Measurements from ENCODE around the gene TCAIM.
"Not testable (repeated sequence)": the region's sequence is repeated elsewhere in the genome, so short reads cannot be mapped to it uniquely, and the experiment has no call there.

Gene TCAIM

GRCh38 chr3:44343421-44343820 is 4.9 kb downstream of the TCAIM start:
- DNase-seq (ENCODE audit: low read depth in 2 of 2), result no peak

DNA sequence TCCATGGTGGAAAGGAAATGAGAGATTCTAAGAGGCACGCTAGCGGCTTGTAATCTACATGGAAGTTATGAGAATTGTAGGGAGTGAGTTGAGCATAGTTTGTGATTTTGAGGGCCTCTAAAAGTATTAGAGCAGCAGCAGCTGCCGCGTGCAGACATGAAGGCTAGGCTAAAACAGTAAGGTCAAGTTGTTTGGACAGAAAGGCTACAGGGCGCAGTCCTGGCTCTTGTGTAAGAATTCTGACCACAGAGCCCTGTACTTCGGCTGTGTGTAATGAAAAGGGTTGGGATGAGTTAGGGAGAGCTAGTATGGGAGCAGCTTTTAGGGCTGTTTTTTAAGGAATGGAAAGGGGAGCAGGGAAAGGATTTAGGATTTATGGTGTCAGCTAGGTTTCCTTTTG is 8.0 kb downstream of the TCAIM start:
- not testable (repeated sequence) for DNase-seq (ENCODE audit: low read depth in 2 of 2)

DNA sequence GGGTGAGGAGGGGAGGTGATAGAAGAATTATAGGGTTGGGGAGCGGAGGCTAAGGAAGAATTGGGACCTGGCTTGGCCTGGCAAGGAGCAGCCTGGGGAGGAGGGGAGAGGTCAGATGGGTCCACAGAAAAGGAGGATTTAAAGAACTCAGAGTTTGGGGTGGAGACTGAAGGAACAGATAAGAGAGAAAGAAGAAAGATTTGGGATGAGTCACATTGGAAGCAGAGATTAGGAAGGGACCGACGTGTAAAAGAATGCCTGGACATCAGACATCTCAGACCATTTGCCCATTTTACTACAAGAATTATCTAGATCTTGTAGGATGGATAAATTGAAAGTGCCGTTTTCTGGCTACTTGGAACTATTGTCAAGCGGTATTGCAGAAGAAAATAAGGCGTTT is 10.4 kb downstream of the TCAIM start:
- no peak for DNase-seq (ENCODE audit: low read depth in 2 of 2)

DNA sequence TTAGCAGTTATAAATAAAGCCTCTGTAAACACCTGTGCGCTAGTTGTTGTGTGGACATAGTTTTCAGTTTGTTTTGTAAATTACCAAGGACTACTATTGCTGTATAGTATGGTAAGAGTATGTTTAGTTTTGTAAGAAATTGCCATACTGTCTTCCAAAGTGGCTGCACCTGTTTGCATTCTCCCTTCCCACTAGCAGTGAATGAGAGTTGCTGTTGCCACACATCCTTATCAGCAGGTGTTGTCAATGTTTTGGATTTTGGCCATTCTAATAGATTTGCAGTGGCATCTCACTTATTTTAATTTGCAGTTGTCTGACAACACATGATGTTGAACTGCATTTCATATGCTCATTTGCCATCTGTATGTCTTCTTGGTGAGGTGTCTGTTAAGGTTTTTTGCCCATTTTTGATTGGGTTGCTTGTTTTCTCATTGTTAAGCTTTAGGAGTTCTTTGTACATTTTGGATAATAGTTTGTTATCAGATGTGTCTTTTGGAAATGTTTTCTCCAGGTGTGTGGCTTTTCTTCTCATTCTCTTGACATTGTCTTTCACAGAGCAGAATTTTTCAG is 14.9 kb downstream of the TCAIM start:
- DNase-seq (ENCODE audit: low read depth in 2 of 2), result no peak

DNA sequence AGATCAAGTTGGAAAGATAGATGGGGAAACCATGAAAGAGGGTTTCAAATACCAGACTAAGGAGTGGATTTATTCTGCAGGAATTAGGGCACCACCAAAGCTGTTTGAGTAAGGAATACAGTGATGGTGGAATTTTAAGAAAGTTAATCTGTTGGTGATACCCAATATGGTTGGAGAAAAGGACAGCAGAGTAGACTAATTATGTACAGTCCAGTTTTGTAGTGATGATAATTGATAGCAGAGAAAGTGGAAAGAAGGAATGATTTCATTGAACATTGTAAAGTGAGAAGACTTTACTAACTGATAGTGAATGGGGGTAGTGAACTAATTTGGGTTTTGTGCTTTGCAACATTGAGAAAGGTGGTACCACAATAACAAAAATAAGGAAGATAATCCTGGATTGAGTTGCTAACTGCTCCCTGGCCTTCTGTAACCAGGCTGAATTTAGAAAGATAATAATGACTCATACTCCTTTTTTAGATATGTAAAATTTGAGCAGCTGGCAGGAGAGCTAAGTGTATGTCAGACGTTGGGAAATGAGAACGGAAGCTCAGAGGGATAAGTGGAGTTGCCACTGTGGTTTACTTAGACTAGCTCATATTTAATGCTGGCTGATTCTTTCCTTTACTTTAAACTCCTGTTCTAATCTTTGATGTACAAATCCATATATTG is 16.9 kb downstream of the TCAIM start:
- no peak for DNase-seq (ENCODE audit: low read depth in 2 of 2)

GRCh38 chr3:44359146-44359751 is 20.7 kb downstream of the TCAIM start:
- no peak for DNase-seq (ENCODE audit: low read depth in 2 of 2)

GRCh38 chr3:44363591-44363990 is 25.0 kb downstream of the TCAIM start:
- DNase-seq (ENCODE audit: low read depth in 2 of 2), result no peak

GRCh38 chr3:44365952-44366351 is 27.4 kb downstream of the TCAIM start:
- DNase-seq (ENCODE audit: low read depth in 2 of 2), result no peak

GRCh38 chr3:44375450-44375849 is 36.9 kb downstream of the TCAIM start:
- DNase-seq (ENCODE audit: low read depth in 2 of 2), result no peak

GRCh38 chr3:44387404-44387803 is 48.8 kb downstream of the TCAIM start:
- DNase-seq (ENCODE audit: low read depth in 2 of 2), result no peak

DNA sequence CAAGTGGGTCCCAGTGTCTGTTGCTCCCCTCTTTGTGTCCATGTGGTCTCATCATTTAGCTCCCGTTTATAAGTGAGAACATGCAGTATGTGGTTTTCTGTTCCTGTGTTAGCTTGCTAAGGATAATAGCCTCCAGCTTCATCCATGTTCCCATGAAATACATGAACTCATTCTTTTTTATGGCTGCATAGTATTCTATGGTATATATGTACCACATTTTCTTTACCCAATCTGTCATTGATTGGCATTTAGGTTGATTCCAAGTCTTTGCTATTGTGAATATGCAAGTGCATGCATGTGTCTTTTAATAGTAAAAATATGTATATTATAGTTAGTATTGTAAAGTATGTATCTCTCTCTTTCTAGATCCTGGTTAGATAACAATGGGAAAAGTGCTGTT is 53.9 kb downstream of the TCAIM start:
- DNase-seq (ENCODE audit: low read depth in 2 of 2), result no peak

DNA sequence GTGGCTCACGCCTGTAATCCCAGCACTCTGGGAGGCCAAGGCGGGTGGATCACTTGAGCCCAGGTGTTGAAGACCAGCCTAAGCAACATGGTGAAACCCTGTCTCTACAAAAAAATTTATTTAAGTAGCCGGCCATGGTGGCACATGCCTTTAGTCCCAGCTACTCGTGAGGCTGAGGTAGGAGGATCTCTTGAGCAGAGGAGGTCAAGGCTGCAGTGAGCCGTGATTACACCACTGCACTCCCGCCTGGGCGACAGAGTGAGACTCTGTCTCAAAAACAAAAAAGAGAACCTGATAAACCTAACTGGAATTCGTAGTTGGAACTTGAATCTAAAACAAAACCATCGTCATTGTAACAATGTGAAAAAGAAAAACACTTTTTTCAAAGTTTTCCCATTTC is 57.1 kb downstream of the TCAIM start:
- no peak for DNase-seq (ENCODE audit: low read depth in 2 of 2)

- DNase-seq (ENCODE audit: low read depth in 2 of 2), result no peak
These were observed 57.9 kb downstream of the TCAIM start for GRCh38 chr3:44396200-44397171.

DNA sequence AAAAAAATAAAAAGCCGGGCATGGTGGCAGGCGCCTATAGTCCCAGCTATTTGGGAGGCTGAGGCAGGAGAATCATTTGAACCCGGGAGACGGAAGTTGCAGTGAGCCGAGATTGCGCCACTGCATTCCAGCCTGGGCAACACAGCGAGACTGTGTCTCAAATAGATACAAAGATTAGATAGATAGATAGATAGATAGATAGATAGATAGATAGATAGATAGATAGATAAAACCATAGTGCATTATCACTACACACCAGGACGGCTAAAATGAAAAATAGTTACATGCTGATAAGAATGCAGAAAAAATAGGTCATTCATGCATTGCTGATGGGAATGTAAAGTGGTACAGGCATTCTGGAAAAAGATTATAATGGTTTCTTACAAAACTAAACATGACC is 59.7 kb downstream of the TCAIM start:
- DNase-seq (ENCODE audit: low read depth in 2 of 2), result not testable (repeated sequence)

DNA sequence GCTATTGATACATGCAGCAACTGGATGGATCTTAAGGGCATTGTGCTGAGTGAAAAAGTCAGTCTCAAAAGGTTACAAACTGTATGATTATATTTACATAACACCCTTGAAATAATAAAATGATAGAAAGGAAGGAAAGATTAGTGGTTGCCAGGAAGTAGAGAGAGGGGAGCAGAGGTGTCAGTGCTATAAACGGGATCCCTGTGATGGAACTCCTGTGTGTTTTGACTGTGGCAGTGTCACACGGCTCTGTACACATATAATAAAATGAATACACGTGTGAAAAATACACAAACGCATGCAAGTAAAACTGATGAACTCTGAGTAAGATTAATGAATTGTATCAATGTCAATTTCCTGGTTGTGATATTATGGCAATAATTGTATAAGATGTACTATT is 60.3 kb downstream of the TCAIM start:
- no peak for DNase-seq (ENCODE audit: low read depth in 2 of 2)

- no peak for DNase-seq (ENCODE audit: low read depth in 2 of 2)
These were observed 62.2 kb downstream of the TCAIM start for GRCh38 chr3:44400771-44401170.

GRCh38 chr3:44402548-44402947 is 64.0 kb downstream of the TCAIM start:
- DNase-seq (ENCODE audit: low read depth in 2 of 2), result no peak

DNA sequence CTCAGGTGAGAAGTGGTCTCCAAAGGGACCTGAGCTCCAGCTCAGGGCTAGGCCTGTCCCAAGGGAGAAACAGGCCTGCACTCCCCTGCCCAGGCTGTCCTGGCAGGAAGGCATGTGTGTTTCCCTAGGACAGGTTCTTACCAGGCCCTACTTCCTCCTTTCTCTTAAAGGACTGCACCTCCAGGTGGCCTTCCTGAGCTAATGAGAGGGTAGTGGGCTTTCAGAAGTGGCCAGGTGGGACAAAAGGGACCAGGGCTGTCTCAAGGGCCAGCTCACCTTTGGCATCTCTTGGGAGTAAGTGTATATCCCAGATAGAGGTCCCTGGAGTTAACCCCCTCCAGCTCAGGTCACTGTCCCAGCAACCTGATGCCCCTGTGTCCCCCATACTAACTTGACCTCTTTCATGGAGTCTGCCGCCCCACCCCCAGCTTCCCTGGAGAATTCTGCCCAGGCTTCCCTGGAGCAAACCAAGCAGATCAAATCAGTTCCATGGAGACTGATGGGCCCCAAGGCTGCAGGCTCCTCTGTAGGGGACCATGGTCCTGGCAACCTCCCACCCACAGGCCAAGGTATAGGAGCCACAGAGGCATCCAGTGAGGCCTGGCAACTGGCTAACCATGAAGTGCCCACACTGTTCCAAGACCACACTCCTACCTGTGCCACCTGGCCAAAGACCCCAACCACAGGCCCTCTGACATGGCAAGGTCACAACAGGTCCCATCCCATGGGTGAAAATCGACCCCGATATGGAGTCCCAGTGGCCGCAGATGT is 71.3 kb downstream of the TCAIM start:
- no peak for DNase-seq (ENCODE audit: low read depth in 2 of 2)

DNA sequence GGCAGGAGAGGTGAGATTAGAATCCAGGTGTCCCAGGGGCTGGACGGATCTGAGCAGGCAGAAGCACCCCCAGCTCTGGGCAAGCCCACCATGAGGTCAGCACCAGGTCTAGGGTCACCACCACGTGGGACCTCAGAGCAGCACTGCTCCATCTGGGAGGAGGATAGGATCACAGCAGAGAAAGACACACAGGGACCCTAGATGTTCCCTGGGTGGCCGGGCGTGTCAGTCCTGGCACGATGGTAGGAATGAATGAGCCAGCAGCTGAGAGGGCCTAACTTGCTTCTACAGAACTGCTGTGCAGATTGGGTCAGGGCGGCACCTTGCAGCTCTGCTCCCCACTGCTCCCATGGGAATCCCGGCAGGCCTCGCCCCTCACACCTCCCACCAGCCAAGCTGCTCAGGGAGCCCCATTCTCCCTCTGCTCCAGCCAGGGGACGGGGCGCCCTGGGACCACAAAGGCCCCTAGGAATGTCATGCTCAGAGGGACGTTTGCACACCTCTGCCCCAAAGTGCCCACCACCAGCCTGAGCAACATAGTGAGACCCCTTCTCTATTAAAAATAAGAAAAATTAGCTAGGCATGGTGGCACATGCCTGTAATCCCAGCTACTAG is 72.6 kb downstream of the TCAIM start:
- no peak for DNase-seq (ENCODE audit: low read depth in 2 of 2)

DNA sequence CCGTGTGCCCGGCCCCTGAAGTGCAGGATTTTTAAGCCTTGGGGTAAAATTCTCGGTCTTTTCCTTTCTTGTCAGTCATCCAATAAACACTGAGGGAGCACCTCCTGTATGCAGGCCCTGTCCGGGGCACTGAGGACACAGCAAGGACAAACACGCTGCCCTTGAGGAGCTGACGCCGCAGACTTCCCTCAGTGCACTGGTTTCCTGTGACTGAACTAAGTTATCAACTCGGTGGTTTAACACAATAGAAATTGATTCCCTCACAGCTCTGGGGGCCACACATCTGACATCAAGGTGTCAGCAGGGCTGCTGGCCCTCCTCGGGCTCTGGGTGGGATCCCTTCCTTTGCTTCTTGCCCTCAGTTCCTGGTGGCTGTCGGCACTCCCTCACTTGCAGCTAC is 73.8 kb downstream of the TCAIM start:
- no peak for DNase-seq (ENCODE audit: low read depth in 2 of 2)

GRCh38 chr3:44414517-44415090 is 76.0 kb downstream of the TCAIM start:
- DNase-seq (ENCODE audit: low read depth in 2 of 2), result no peak
